Smooth muscle cell (in vitro differentiated cells): ENCODE measurements around the gene CBX3. TPM values are rescaled to one million over a fixed set of nuclear protein-coding genes. Genes with fewer than 3 reads are reported as not detected.
"Not testable (repeated sequence)": the region's sequence is repeated elsewhere in the genome, so short reads cannot be mapped to it uniquely, and the experiment has no call there.

Source experiments
- DNase-seq: peaks from one replicate; lab custom pipeline; 2025; ENCODE audit not compliant: unreplicated experiment; lab: John Stamatoyannopoulos, UW
- H2AFZ ChIP-seq: fragments of 200-600 bp; sonication (generic); 2 replicates; pipeline ENCODE4 v1.6.0; 2016; ENCODE audit warnings: antibody characterized with exemption, low read depth, mild to moderate bottlenecking
- H3F3A ChIP-seq: fragments of 200-600 bp; sonication (generic); 2 replicates; pipeline ENCODE4 v1.6.0; 2017; ENCODE audit warnings: antibody characterized with exemption, low read depth
- H3K27ac ChIP-seq: fragments of 200-600 bp; sonication (generic); 2 replicates; pipeline ENCODE4 v1.5.1; 2016; ENCODE audit warnings: low read depth, mild to moderate bottlenecking
- H3K27me3 ChIP-seq: fragments of 200-600 bp; sonication (generic); 2 replicates; pipeline ENCODE4 v1.6.1; 2016; ENCODE audit warnings: low read depth, mild to moderate bottlenecking
- H3K36me3 ChIP-seq: fragments of 200-600 bp; sonication (generic); 2 replicates; pipeline ENCODE4 v1.5.1; 2016; ENCODE audit warnings: low read depth
- H3K4me1 ChIP-seq: fragments of 200-600 bp; sonication (generic); 2 replicates; pipeline ENCODE4 v1.5.1; 2016; ENCODE audit warnings: low read depth
- H3K4me2 ChIP-seq: fragments of 200-600 bp; sonication (generic); 2 replicates; pipeline ENCODE4 v1.6.0; 2016; ENCODE audit warnings: mild to moderate bottlenecking
- H3K4me3 ChIP-seq: fragments of 200-600 bp; sonication (generic); 2 replicates; pipeline ENCODE4 v1.5.1; 2016; ENCODE audit warnings: mild to moderate bottlenecking
- H3K79me2 ChIP-seq: fragments of 200-600 bp; sonication (generic); 2 replicates; pipeline ENCODE4 v1.6.0; 2016; ENCODE audit warnings: low read depth, mild to moderate bottlenecking
- H3K9ac ChIP-seq: fragments of 200-600 bp; sonication (generic); 2 replicates; pipeline ENCODE4 v1.6.0; 2016; ENCODE audit warnings: low read depth
- H3K9me3 ChIP-seq: fragments of 200-600 bp; sonication (generic); replicated peaks from 2 replicates; pipeline ENCODE4 v1.5.1; 2016; ENCODE audit warnings: low read depth
- H4K20me1 ChIP-seq: fragments of 200-600 bp; sonication (generic); 2 replicates; pipeline ENCODE4 v1.6.0; 2016; ENCODE audit warnings: low read depth
- CTCF ChIP-seq: fragments of 200-600 bp; sonication (generic); IDR thresholded peaks from 2 replicates; pipeline ENCODE4 v1.5.1; 2017; ENCODE audit warnings: borderline replicate concordance, mild to moderate bottlenecking, antibody characterized with exemption; ENCODE audit not compliant: insufficient read depth, poor library complexity, severe bottlenecking
- WGBS: methylation state at CpG from one replicate; pipeline ENCODE4 v1.1.7; 2016; ENCODE audit warnings: low lambda C conversion rate; 5-methylcytosine and 5-hydroxymethylcytosine counted together
- polyA plus RNA-seq: library from polyadenylated mRNA; unstranded; fragments of >200 nt; fragmentation: Nextera tagmentation; extraction: Ambion mirVana; gene quantifications from 2 replicates; pipeline ENCODE4 v1.2.1, GENCODE V29; 2016
- total RNA-seq: library from RNA; depleted of rRNA; stranded (reverse); fragments of >200 nt; gene quantifications from 2 replicates; pipeline ENCODE4 v1.2.3, GENCODE V29; 2014

Gene CBX3
- total and polyA plus RNA-seq, 2 experiments from 2014 or later, result 119 to 156 TPM

GRCh38 chr7:26157520-26158105, 43.9 kb upstream of the CBX3 start:
- H3K4me2 ChIP-seq, result no peak overlapping the region
- no peak for DNase-seq
- peaks cover 5% of the 10 kb centered on the region for H3F3A ChIP-seq
- no peaks in the 10 kb centered on the region for H4K20me1 ChIP-seq
- no peak overlapping the region for H3K9ac ChIP-seq
- H3K27ac ChIP-seq, result no peak overlapping the region
- no peaks in the 10 kb centered on the region for H3K9me3 ChIP-seq
- H3K27me3 ChIP-seq, result peaks cover 18% of the 10 kb centered on the region
- H3K36me3 ChIP-seq, result no peaks in the 10 kb centered on the region
- H3K79me2 ChIP-seq, result no peaks in the 10 kb centered on the region
- 95% methylated on average over 4 of the region's 4 CpGs for WGBS
- H2AFZ ChIP-seq, result no peak overlapping the region
- TF ChIP-seq CTCF, result no peak
- peaks cover 8% of the 10 kb centered on the region for H3K4me1 ChIP-seq
- no peak overlapping the region for H3K4me3 ChIP-seq

- peaks cover 3% of the 10 kb centered on the region for H3K27me3 ChIP-seq
- H3K79me2 ChIP-seq, result no peaks in the 10 kb centered on the region
- H4K20me1 ChIP-seq, result no peaks in the 10 kb centered on the region
- H3K4me2 ChIP-seq, result no peak overlapping the region
- H3F3A ChIP-seq, result peaks cover 5% of the 10 kb centered on the region
- 79% methylated on average over 2 of the region's 2 CpGs for WGBS
- no peak overlapping the region for H3K4me3 ChIP-seq
- H3K9ac ChIP-seq, result no peak overlapping the region
- H3K9me3 ChIP-seq, result no peaks in the 10 kb centered on the region
- no peak overlapping the region for H3K27ac ChIP-seq
- DNase-seq, result no peak
- H3K36me3 ChIP-seq, result no peaks in the 10 kb centered on the region
- H3K4me1 ChIP-seq, result peaks cover 8% of the 10 kb centered on the region
- TF ChIP-seq CTCF, result no peak
- H2AFZ ChIP-seq, result no peak overlapping the region
Observed at GRCh38 chr7:26159243-26159642, 42.3 kb upstream of the CBX3 start.

- no peak for TF ChIP-seq CTCF
- no peaks in the 10 kb centered on the region for H3K79me2 ChIP-seq
- H3K9me3 ChIP-seq, result no peaks in the 10 kb centered on the region
- H3K36me3 ChIP-seq, result no peaks in the 10 kb centered on the region
- no peak overlapping the region for H3K27ac ChIP-seq
- no peak overlapping the region for H3K4me3 ChIP-seq
- no peak overlapping the region for H3K9ac ChIP-seq
- peaks cover 3% of the 10 kb centered on the region for H3K4me1 ChIP-seq
- H2AFZ ChIP-seq, result no peak overlapping the region
- H4K20me1 ChIP-seq, result no peaks in the 10 kb centered on the region
- H3K27me3 ChIP-seq, result peaks cover 3% of the 10 kb centered on the region
- whole genome bisulfite sequencing, result 95% methylated on average over 2 of the region's 2 CpGs
- no peak overlapping the region for H3K4me2 ChIP-seq
- H3F3A ChIP-seq, result no peaks in the 10 kb centered on the region
- no peak for DNase-seq
Observed at GRCh38 chr7:26160896-26161295, 40.6 kb upstream of the CBX3 start.

- Histone ChIP-seq H3K4me2 (no peak overlapping the region), H3K4me1 (no peaks in the 10 kb centered on the region), H3K79me2 (no peaks in the 10 kb centered on the region), H4K20me1 (no peaks in the 10 kb centered on the region), H3F3A (no peaks in the 10 kb centered on the region), H2AFZ (no peak overlapping the region), H3K9ac (no peak overlapping the region), H3K36me3 (no peaks in the 10 kb centered on the region), H3K9me3 (no peaks in the 10 kb centered on the region), H3K27ac (no peak overlapping the region), H3K4me3 (no peak overlapping the region), H3K27me3 (peaks cover 3% of the 10 kb centered on the region)
- no peak for TF ChIP-seq CTCF
- WGBS, result 97% methylated on average over 2 of the region's 2 CpGs
- no peak for DNase-seq
Observed at GRCh38 chr7:26162431-26162830, 39.1 kb upstream of the CBX3 start.

GRCh38 chr7:26163804-26164203, 37.7 kb upstream of the CBX3 start:
- not testable (repeated sequence) for H3K4me2 ChIP-seq, H3K27me3 ChIP-seq, H3K9ac ChIP-seq, DNase-seq, H3K4me3 ChIP-seq, H4K20me1 ChIP-seq, H3K9me3 ChIP-seq, H3K79me2 ChIP-seq, H3K36me3 ChIP-seq, H2AFZ ChIP-seq, H3F3A ChIP-seq, H3K27ac ChIP-seq, H3K4me1 ChIP-seq
- no CpG with 5 or more reads among the region's 1 CpG for WGBS
